Stimulated activated CD4-positive, alpha-beta T cell treated with anti-CD3 and anti-CD28 coated beads, Interleukin-1b, Interleukin-23, amount 100 ng/mL, for 1 hour (primary cell): ENCODE data around the gene BBLN.

Experiments
- DNase-seq, 2 donors: peaks; one replicate each; pipeline ENCODE4 v3.0.0-alpha.2; 2020; ENCODE audit warnings: low read depth in 2 of 2

Gene BBLN

GRCh38 chr9:128211981-128212281, 51.9 kb downstream of the BBLN start:
- no peak for DNase-seq
